Keratinocyte (primary cell): Measurements from ENCODE around the gene CMTM2. TPM values are rescaled to one million over a fixed set of nuclear protein-coding genes. Genes with fewer than 3 reads are reported as not detected.

Experiments
- DNase-seq: peaks from one replicate; pipeline ENCODE4 v3.0.0-alpha.2; 2011; ENCODE audit warnings: low read depth, missing footprints, low spot score
- FAIRE-seq: peaks from 2 replicates; lab custom pipeline; 2011; peaks lifted over from hg19 to GRCh38; lab: Jason Lieb, UNC
- H2AFZ ChIP-seq: 2 replicates; pipeline ENCODE4 v1.6.0; 2012; ENCODE audit warnings: low read length, control low read depth, inconsistent platforms; ENCODE audit not compliant: control insufficient read depth
- H3K27ac ChIP-seq: 2 replicates; pipeline ENCODE4 v1.5.1; 2011; ENCODE audit warnings: low read length; ENCODE audit not compliant: control insufficient read depth, insufficient read depth
- H3K27me3 ChIP-seq: 3 replicates; pipeline ENCODE4 v1.6.0; 2011; ENCODE audit warnings: low read length; ENCODE audit not compliant: control insufficient read depth, insufficient read depth; ENCODE audit errors: extremely low read depth
- H3K36me3 ChIP-seq, 2 experiments: 2 replicates in 1 of 2; 3 replicates in 1 of 2; pipeline ENCODE4 v1.5.1; 2011; ENCODE audit warnings: low read length in 2 of 2, mild to moderate bottlenecking in 1 of 2; ENCODE audit not compliant: control insufficient read depth in 2 of 2, insufficient read depth in 2 of 2; ENCODE audit errors: extremely low read depth in 1 of 2
- H3K4me1 ChIP-seq: 3 replicates; pipeline ENCODE4 v1.5.1; 2011; ENCODE audit warnings: low read length; ENCODE audit not compliant: control insufficient read depth, insufficient read depth; ENCODE audit errors: extremely low read depth
- H3K4me2 ChIP-seq: 3 replicates; pipeline ENCODE4 v1.6.0; 2011; ENCODE audit warnings: low read depth, low read length; ENCODE audit not compliant: control insufficient read depth, insufficient read depth; ENCODE audit errors: extremely low read depth
- H3K4me3 ChIP-seq, 3 experiments: fragments of 200-600 bp in 1 of 3; sonication (generic) in 1 of 3; 2 replicates in 2 of 3; 3 replicates in 1 of 3; pipeline ENCODE4 v1.5.1; 2011 to 2016; ENCODE audit warnings: low read length in 3 of 3, mild to moderate bottlenecking in 3 of 3, control low read depth in 2 of 3, inconsistent platforms in 1 of 3, low read depth in 1 of 3, mixed read lengths in 1 of 3, mixed run types in 1 of 3, moderate library complexity in 1 of 3; ENCODE audit not compliant: control insufficient read depth in 2 of 3, insufficient read depth in 2 of 3; ENCODE audit errors: extremely low read depth in 1 of 3
- H3K79me2 ChIP-seq: 2 replicates; pipeline ENCODE4 v1.6.0; 2012; ENCODE audit warnings: low read length; ENCODE audit not compliant: control insufficient read depth, insufficient read depth
- H3K9ac ChIP-seq: 3 replicates; pipeline ENCODE4 v1.6.0; 2011; ENCODE audit warnings: low read length; ENCODE audit not compliant: control insufficient read depth, insufficient read depth; ENCODE audit errors: extremely low read depth
- H3K9me1 ChIP-seq: 3 replicates; pipeline ENCODE4 v1.6.0; 2011; ENCODE audit warnings: low read length; ENCODE audit not compliant: control insufficient read depth, insufficient read depth; ENCODE audit errors: extremely low read depth
- H3K9me3 ChIP-seq: 2 replicates; pipeline ENCODE4 v1.5.1; 2012; ENCODE audit warnings: low read depth, low read length; ENCODE audit not compliant: control insufficient read depth
- H4K20me1 ChIP-seq: 3 replicates; pipeline ENCODE4 v1.6.0; 2011; ENCODE audit warnings: low read length; ENCODE audit not compliant: control insufficient read depth, insufficient read depth; ENCODE audit errors: extremely low read depth
- EZH2 ChIP-seq: IDR thresholded peaks from one replicate; pipeline ENCODE4 v1.6.1; 2012; ENCODE audit warnings: inconsistent platforms, mild to moderate bottlenecking, low read length, moderate library complexity
- dilution Hi-C: fragments of 300-500 bp; cut with MboI; formaldehyde crosslinking; loops from one replicate; pipeline ENCODE4 v1.7.0; 2020; ENCODE audit warnings: low sequenced_read_pairs; ENCODE audit not compliant: extremely low pct_ligation_motif_present
- polyA plus RNA-seq, 5 experiments: library from polyadenylated mRNA; depleted of rRNA in 3 of 5; stranded (reverse) in 3 of 5; stranded (forward) in 1 of 5; unstranded in 1 of 5; fragments of >200 nt; gene quantifications; 1 replicate in 1 of 5; 2 replicates in 3 of 5; 3 replicates in 1 of 5; pipeline versions ENCODE4 v1.2.1 to v1.2.3, GENCODE V29; 2011 to 2012; ENCODE audit warnings: missing spikeins in 2 of 5, low read depth in 1 of 5, low replicate concordance in 1 of 5
- TF ChIP-seq, protein P1 (sequence below), 3 experiments: IDR thresholded peaks in 1 of 3; conservative IDR thresholded peaks in 1 of 3; optimal IDR thresholded peaks in 1 of 3; 2 replicates in 2 of 3; 3 replicates in 1 of 3; pipeline versions ENCODE3 to v1.5.1; 2011; ENCODE audit warnings: low read length in 3 of 3, mild to moderate bottlenecking in 3 of 3, moderate library complexity in 2 of 3, control low read depth in 1 of 3, inconsistent platforms in 1 of 3; ENCODE audit not compliant: insufficient read depth in 2 of 3; ENCODE audit errors: extremely low read depth in 1 of 3

The CMTM2 gene
- polyA plus RNA-seq, 1 donor (not counting 4 experiments of a cell fraction or from before 2014, with no cell fraction given), result not detected

DNA sequence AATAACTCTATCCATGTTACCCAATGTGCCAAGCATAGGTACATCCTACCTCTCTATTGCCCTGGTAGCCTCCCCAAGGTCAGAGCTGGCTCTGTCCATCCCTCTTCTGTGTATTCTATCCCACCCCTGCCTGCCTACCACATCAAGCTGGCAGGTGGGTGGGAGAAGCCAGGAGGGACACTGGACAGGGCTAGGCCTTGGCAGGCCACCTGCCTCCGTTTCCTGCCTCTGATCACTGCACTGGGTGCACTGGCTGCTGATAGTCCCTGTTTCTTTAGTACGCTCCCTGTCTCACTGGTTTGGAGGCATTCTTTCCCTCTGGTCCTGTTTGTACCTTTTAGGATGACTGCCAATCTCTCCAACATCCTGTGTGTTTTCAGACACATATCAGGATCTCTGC is 42.0 kb upstream of the CMTM2 start:
- no peak overlapping the region for H3K4me3 ChIP-seq
- FAIRE-seq (no peak), DNase-seq (no peak)
- no peaks in the 10 kb centered on the region for H3K9me1 ChIP-seq
- dilution Hi-C loops, result no loop called here
- no peaks in the 10 kb centered on the region for H3K4me1 ChIP-seq
- no peak overlapping the region for H3K27ac ChIP-seq
- H3K79me2 ChIP-seq, result no peaks in the 10 kb centered on the region
- no peaks in the 10 kb centered on the region for H3K27me3 ChIP-seq
- TF ChIP-seq EZH2, result no peak
- TF ChIP-seq, protein P1, sequence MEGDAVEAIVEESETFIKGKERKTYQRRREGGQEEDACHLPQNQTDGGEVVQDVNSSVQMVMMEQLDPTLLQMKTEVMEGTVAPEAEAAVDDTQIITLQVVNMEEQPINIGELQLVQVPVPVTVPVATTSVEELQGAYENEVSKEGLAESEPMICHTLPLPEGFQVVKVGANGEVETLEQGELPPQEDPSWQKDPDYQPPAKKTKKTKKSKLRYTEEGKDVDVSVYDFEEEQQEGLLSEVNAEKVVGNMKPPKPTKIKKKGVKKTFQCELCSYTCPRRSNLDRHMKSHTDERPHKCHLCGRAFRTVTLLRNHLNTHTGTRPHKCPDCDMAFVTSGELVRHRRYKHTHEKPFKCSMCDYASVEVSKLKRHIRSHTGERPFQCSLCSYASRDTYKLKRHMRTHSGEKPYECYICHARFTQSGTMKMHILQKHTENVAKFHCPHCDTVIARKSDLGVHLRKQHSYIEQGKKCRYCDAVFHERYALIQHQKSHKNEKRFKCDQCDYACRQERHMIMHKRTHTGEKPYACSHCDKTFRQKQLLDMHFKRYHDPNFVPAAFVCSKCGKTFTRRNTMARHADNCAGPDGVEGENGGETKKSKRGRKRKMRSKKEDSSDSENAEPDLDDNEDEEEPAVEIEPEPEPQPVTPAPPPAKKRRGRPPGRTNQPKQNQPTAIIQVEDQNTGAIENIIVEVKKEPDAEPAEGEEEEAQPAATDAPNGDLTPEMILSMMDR (optimal IDR thresholded peaks at IDR 0.05 in 1 of 3, IDR thresholded peaks at IDR 0.05 in 1 of 3, conservative IDR thresholded peaks at IDR 0.05 in 1 of 3; ENCODE audit: extremely low read depth in 1 of 3, insufficient read depth in 2 of 3, low read length in 3 of 3), result no peak
- H4K20me1 ChIP-seq, result no peaks in the 10 kb centered on the region
- H3K9ac ChIP-seq, result no peak overlapping the region
- no peaks in the 10 kb centered on the region for H3K9me3 ChIP-seq
- no peak overlapping the region for H3K4me2 ChIP-seq
- peaks cover 5 to 17% of the 10 kb centered on the region in 2 experiments for H3K36me3 ChIP-seq
- H2AFZ ChIP-seq, result no peak overlapping the region

GRCh38 chr16:66538910-66539309 is 40.4 kb upstream of the CMTM2 start:
- dilution Hi-C loops, result no loop called here
- no peak for DNase-seq
- Histone ChIP-seq H3K4me1 (no peaks in the 10 kb centered on the region), H3K4me3 (no peak overlapping the region), H3K4me2 (no peak overlapping the region), H3K36me3 (peaks cover 5 to 17% of the 10 kb centered on the region in 2 experiments), H3K9me3 (no peaks in the 10 kb centered on the region), H3K79me2 (no peaks in the 10 kb centered on the region), H3K9me1 (no peaks in the 10 kb centered on the region), H2AFZ (no peak overlapping the region), H3K27me3 (no peaks in the 10 kb centered on the region), H4K20me1 (no peaks in the 10 kb centered on the region), H3K27ac (no peak overlapping the region), H3K9ac (no peak overlapping the region)
- no peak for FAIRE-seq
- TF ChIP-seq, protein P1 (optimal IDR thresholded peaks at IDR 0.05 in 1 of 3, IDR thresholded peaks at IDR 0.05 in 1 of 3, conservative IDR thresholded peaks at IDR 0.05 in 1 of 3; ENCODE audit: extremely low read depth in 1 of 3, insufficient read depth in 2 of 3, low read length in 3 of 3), result no peak
- no peak for TF ChIP-seq EZH2
